Activated CD4-positive, alpha-beta T cell treated with anti-CD3 and anti-CD28 coated beads, Interleukin-2, amount 50 U/mL, for 48 hours (primary cell): ENCODE results near the gene JPH3.

ENCODE experiments used
- DNase-seq, 2 experiments: peaks; one replicate each; pipeline ENCODE4 v3.0.0-alpha.2; 2020

The JPH3 gene

DNA sequence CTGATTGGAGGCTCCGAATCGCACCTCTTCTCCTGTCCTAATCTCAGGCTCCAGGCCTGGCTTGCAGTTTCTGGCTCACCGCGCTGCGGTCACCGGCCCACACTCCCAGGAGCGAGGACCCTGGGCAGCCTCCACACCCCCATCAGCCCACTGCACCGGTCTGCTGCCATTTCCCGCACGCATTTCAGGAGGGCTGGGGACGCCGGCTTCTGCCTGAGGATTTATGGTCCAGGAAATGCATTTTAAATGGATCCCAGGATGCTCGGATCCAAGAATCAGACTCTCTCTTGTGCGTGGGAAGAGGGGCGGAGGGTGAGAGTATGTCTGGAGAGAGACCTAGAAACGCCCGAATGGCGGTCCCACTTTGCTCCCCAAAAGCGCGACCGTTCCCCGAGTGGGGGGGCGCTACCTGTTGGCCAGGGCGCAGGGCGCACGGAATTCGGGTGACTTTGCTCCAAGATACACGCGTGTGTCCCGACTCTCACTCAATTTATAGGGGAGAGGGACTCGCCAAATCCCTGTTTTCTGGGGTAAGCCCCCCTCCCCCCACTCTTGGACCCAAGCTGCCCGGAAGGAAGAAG lies 817 bp upstream of the JPH3 start:
- no peak for DNase-seq

DNA sequence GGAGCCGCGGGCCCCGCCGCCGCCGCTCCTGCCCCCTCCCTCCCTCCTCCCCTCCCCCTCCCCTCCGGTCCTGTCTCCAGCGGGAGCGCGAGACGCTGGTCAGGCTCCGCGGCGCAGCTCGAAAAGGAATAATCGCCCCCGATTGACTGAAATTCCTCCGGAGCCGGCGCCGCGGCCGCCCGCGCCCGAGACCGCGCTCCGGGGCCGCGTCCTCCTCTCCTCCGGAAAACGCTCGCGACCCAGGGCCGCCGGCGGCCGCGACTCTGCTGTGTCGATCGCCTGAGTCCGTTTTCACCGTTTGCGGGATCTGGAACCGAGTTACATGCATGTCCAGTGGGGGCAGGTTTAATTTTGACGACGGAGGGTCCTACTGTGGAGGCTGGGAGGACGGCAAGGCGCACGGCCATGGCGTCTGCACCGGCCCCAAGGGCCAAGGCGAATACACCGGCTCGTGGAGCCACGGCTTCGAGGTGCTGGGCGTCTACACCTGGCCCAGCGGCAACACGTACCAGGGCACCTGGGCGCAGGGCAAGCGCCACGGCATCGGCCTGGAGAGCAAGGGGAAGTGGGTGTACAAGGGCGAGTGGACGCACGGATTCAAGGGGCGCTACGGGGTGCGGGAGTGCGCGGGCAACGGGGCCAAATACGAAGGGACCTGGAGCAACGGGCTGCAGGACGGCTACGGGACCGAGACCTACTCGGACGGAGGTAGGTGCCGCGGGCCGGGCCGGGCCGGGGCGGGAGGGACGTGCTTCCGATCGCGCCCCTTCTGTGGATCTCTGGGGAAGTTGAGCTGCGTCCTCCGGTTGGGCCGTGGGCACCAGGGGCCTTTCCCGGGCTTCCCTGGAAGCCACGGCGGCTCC lies 744 bp downstream of the JPH3 start:
- DNase-seq = peak; percentile 8 to 11

DNA sequence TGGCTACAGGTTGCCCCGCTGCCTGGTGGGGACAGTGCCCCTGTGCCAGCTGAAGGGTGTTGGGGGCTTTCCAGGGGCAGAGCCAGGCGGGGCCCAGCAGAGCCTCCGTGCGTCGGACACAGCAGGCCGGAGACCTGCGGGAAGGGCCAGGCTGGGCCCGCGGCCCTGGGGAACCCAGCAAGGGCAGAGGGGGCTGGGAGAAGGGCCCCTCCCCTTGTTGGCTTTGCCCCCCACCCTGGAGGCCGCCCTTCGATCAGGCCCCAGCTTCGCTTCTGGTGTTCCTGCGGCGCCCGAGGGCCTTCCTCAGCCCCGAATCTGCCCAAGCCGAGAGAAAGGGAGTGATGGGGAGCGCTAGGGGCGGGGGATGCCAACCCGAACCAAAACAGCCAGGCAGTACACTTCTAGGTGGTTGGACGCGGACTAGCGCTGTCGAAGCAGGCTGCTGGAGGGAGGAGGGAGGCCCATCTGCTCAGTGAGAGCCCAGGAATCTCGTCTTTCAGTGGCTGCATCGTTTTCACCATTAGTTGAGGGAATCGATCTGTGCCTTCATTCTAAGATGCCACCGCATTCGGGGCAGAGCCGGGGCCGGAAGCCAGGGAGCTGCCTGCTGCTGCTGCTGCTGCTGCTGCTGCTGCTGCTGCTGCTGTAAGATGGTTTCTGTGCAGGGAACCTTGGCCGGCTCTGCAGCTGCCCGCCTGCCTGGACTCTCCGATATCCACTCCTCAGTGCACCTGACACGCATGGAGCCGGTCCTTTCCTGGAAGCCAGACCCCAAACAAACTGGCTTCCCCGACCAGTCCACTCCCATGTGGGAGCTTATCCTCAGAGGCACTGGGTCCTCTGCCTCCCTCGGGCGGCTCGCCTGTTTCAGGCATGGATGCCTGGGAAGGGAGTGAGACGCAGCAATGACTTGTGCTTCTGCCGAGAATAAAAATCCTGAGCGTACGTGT lies 1.7 kb downstream of the JPH3 start:
- no peak for DNase-seq

DNA sequence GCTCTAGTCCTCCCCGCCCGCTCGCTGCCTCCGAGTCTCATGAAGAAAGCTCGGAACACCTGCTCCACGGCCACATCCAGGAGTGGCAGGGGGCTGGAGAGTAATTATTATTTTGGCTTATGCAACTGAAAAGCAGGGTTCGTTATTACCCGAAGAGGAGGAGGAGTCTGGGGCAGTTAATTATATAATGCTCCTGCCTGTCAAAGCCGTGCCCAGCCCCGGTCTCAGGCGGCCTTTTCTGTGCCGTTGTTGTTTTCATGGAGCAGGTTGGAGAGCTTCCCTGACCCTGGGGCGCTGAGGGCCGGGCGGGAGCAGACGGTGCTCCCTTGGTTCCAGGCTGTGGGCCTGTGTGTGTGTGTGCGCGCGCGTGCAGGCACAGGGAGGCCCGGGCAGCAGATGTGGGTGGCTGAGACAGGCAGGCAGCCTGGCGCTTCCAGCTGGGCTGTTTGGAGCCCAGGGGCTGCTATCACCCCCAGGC lies 2.4 kb downstream of the JPH3 start:
- no peak for DNase-seq

DNA sequence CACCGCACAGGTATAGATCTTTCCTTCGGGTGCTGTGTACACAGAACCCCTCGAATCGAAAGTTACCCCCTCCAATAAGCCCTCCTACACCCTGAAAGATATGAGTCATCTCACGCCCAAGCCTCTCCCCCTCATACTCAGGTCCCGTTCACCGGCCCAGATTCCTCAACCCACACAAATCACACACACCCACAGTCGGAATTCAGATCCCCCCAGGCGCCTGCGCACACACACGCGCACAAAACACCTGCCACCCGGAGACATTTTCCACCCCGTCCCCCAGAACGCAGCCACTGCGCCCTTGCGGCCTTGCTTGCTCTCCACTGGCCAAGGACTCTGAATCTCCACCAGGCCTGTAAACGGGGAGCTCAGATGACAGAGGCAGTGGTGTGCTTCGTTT lies 4.9 kb downstream of the JPH3 start:
- no peak for DNase-seq

DNA sequence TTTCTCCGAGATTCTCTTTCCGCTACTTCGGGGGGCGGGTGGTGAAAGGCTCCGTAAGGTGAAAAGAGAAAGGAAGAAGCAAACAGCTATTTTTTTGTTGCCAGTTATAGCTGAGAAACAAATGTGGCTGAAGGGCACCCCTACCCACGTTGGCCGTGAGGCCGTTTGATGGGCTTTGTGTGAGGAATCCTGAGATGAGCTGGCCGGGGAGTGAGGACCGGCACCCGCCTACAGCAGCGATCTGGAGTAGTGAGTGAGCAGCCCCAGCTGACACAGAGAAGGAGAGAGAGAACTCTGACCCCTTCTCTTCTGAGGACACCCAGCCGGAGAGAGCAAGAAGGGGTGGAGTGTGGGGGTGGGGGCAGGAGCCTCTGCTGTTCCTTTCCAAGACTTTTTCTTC lies 5.6 kb downstream of the JPH3 start:
- no peak for DNase-seq

DNA sequence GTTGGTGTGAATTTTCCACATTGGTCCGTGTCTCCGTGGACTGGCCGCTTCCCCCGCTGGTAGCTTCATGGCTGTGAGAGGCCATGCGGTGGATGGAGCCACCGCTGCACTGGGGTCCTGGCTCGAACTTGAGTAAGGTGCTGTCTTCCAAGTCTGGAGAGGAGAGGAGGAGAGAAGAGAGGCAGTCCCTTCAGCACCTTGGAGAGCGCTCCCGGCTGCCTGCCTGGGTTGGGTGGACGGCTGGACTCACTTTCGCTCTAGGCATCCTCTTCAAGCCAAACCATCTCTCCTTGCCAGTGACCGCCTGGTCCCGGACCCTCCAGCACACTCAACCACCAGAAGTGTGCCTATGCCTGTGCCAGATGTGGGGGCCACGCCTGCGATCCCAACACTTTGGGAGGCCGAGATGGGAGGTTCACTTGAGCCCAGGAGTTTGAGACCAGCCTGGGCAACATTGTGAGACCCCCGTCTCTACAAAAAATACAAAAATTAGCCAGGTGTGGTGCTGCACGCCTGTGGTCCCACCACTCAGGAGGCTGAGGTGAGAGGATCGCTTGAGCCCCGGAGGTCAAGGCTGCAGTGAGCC lies 6.2 kb downstream of the JPH3 start:
- DNase-seq = peak; percentile 51 to 61

DNA sequence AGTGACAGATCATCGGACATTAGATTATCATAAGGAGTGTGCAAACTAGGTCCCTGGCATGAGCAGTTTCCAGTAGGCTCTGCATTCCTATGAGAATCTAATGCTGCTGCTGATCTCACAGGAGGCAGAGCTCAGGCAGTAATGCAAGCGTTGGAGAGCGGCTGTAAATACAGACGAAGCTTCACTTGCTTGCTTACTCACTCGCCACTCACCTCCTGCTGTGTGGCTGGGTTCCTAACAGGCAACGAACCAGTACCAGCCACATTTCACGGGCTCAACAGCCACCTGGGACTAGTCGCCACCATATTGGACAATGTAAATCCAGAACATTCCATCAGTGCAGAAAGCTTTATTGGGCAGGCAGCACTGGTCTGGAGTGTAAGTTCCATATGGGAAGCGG lies 7.7 kb downstream of the JPH3 start:
- DNase-seq = no peak

DNA sequence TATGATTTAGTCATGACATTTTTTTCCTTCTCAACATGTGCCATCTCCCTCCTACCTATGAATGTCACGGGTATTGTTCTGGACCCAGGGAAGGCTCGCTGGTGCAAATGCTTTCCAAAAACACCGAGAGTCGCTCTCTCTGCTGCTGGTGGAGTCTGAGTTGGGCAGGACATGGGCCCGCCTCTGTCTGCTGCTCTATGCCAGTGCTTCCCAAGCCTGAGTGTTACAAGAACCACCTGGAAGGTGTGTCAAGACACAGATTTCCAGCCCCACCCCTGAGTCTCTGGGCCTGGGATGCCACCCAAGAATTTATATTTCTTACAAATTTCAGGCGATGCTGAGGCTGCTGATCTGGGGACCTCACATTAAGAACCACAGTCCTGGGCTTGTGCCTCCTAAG lies 9.1 kb downstream of the JPH3 start:
- no peak for DNase-seq

DNA sequence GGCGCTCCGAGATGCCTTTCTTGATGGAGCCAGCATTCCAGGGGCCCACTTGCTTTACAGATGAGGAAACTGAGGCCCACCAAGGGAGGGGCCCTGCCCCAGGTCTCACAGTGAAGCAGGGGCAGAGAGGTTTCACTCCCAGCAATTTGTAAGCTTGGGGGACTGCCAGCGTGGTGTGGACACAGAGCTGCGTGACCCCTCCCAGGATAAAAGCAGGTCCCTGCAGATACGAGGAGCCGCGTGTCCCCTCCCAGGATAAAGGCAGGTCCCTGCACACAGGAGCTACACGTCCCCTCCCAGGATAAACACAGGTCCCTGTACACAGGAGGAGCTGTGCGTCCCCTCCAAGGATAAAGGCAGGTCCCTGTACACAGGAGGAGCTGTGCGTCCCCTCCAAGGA lies 11.7 kb downstream of the JPH3 start:
- no peak for DNase-seq

DNA sequence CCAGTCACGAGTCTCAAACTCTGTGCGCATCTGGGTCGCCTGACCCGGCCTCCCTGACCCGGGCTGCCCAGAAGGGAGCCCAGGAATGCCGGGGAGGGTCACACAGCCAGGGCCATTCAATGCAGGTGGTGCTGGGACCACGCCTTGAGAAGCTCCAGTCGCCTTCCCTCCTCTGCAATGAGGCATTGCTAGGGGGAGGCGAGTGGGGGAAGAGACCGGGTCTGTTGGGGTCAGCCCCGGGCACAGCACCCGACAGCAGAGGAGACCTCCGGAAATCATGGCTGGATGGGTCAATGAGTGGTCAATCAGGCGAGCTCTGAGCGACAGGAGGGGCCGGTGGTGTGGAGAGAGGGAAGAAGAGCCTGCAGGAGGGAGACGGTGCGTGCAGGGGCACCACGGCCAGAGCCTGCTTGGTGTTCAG lies 13.3 kb downstream of the JPH3 start:
- no peak for DNase-seq

DNA sequence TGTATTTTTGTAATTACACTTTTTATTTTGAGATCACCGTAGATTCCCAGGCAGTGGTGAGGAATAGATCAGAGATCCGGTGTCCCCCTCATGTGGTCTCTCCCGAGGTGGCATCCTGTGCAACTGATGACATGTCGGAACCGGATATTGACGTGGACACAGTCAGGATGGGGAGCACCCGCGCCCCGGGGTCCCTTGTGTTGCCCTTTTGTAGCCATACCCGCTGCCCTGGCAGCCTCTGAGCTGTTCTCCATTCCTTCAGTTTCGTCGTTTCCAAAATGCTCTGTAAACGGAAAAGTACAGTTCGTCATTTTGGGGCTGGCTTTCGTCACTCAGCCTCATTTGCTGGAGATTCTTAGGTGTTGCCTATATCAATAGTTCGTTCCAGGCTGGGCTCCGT lies 14.2 kb downstream of the JPH3 start:
- no peak for DNase-seq

DNA sequence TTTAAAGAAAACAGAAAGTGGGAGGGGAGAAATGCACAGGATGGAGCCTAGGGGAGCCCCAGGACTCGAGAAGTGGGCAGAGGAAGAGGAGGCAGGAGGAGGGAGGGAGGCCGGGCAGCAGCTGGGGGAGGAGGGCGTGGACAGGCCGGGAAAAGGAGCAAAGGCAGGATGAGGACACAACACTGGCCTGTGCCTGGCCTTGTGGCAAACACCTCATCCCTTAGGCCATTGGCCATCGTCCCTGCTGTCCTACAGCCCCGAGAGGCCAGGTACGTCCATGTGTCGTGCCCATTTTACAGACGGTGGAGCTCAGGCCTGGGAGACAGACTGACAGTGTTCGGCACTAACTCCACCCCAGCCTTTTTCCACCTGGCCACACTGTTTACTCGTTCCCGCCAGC lies 15.9 kb downstream of the JPH3 start:
- DNase-seq = no peak

DNA sequence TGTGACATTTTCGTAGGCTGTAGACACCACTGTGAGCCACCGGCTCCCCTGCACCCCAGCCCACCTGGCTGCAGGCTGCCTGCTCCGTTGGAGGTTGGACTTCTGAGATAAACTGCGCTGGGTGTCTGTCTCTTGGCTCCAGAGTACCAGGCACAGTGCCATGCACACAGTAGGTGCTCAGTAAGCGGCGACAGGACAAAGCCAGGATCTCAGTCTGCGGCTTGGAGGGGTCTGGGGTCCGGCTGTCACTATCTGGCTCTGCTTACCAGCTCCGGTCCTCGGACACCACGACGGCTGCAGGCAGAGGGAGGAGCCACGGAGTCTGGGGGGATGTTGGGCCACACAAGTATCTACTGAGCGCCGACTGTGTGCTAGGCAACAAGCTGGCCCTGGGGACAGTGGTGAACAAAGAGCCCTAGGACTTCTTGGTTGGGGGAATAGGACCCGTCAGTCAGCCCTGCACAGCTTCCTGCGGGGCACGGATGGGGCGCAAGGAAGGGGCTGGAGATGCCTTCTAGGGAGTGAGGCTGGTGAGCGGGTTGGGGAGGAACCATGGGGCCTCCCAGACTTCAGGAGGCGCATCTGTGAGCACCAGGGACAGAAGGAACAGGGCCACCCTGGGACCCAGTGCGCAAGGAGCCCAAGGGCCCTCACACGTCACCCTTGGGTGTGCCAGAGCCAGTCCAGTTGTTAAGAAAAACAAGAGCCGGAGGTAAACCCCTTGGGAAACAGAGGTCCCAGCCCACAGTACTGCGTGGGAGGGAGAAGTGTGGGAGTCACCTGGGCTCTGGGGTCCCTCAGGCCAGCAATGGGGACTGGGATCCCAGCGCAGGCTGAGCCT lies 17.3 kb downstream of the JPH3 start:
- DNase-seq = no peak

DNA sequence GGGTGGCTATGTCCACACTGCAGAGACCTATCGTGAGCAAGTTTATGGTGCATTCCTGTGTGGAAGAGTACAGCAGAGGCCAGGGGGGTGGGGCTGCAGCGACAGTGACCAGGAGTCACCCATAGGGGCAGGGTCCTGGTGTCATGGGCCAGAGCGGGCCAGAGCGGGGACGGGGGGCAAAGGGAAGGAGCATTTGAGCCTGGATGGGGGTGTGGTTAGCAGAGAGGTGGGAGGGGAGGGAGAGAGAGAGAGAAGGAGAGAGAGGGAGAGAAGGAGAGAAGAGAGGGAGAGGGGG lies 17.8 kb downstream of the JPH3 start:
- no peak for DNase-seq

DNA sequence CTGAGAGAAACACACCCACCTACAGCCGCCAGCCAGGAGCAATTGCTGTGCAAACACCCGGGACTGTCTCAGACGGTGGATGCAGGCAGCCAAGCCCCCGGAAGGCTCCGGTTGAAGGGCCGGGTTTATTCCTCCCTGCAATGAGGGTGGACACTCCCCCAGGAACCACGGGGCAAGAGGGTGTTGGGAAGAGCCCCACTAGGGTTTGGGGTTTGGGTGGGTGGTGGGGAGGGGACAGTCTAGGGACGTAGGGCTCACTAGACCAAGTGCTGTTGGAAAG lies 19.2 kb downstream of the JPH3 start:
- no peak for DNase-seq

DNA sequence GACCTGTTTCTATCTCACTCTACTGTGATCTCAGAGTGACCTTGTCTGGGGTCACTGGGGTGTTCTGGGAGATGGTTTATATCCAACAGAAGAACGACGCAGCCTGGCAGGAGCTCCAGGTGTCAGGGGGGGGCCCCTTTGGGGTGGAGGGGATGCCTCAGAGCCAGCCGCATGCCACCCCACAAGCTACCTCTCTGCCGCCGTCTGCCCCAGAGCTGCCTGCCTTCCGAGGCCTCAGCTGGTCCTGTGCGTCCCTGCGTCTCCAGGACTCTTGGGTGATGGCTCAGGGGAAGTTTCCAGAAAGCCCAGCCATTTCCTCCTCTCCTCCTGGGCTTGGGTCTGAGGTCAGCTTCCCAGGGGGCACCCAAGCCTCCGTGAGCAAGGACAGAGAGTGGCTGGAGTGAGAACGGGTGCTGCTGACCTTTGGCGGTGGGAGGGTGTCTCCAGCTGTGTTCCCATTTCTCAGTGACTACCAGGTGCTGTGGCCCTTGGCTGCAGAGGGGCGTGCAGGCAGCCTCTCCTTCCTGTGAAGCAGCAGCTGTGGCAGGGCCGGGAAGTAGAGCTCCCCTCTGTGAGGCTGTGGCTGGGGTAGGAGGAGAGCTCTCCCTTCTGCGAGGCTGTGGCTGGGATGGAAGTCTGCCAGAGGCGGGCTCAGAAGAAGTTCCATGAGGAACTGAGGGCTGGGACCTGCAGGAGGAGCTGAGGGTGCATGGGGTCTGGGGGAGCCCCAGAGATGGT lies 19.8 kb downstream of the JPH3 start:
- no peak for DNase-seq

DNA sequence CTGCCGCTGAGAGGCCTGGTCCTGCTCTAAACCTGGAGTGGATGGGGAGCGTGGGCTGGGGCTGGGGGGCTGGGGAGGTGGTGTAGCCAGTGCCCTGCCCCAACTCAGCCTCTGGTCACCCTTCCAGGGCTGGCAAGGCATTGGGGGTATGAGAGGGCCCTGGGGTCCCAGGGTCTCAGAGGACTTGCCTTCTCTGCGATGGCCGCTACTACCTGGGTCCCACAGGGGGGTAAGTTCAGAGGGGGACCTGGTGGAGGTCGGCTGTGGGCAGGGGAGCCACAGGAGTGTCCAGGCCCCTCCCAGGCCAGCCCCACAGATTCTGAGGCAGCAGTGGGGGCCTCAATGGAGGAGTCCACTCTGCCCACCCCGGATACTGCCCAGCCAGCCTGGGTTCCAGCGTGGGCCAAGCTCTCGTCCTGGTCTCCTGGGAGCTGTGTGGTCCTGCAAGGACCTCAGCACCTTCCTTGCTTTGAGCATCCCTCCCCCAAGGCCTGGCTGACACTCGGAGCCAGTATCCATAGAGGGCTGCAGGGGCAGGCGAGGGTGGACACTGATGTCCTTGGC lies 20.5 kb downstream of the JPH3 start:
- DNase-seq = no peak

DNA sequence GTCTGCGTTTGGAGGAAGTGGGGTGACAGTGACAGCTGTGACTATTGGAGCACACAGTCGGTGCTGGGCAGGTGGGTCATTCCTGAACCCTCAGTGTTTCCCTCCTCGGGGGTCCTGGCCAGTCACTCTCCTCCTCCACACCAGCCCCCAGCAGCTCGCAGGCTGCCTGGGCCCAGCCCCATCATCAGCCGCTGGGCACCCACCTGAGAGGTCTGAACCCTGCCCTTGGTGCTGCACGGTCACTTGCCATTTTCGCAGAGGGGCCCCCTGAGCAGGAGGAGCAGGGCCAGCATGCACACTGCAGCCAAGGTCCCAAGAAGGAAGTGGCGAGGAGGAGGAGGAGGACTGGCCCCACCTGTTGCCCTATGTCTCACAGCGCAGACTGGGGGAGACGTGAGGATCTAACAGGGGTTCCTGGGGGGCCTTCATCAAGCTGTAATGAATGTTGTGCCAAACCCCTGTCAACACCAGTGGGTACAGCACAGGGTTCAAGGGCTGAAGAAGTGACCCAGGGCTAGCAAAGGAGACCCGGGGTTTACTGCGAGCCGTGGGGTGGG lies 23.0 kb downstream of the JPH3 start:
- DNase-seq = no peak

DNA sequence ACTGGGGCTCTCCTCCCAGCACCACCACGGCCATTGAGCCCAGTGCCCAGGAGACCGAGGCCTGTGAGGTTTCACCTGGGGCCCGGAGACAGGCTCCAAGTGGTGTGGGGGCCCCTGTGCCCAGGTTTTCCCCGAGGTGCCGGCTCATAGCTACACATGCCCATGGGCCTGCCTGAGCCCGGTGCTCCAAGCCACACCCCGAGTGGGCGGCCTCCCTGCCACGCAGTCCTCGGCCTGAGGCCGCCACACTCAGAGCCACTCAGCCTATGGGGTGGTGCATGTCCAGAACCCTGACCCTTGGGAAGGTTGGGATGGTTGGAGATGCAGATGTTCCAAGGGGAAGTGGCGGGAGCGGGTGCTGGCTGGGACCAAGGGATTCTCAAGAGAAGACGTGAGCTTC lies 24.1 kb downstream of the JPH3 start:
- DNase-seq = no peak

DNA sequence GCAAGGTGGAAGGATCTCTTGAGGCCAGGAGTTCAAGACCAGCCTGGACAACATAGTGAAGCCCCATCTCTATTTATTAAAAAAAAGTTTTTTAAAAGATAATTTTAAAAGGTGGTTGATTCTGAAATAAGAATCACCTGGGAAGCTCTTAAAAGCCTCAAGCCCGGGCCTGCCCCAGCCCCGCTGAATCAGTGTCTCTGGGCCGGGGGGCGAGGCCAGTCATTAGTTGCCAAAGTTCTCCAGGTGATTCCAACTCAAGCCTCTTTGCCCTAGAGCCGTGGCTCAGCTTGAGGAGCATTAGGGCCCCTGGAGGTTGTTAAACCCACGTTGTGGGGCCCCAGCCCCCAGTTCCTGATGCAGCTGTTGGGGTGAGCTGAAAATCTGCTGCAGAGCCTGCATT lies 24.6 kb downstream of the JPH3 start:
- DNase-seq = no peak
